NCI-H2081 treated with DMSO at 0.1 percent for 48 hours (cell line): ENCODE results near the gene ARHGEF2.

ENCODE experiments used
- DNase-seq: peaks from one replicate; lab custom pipeline; 2025; lab: John Stamatoyannopoulos, UW

The ARHGEF2 gene

GRCh38 chr1:155971910-155972809 is 6.2 kb downstream of the ARHGEF2 start:
- no peak for DNase-seq

- DNase-seq, result no peak
Observed at GRCh38 chr1:155970531-155971167, 7.7 kb downstream of the ARHGEF2 start.

- no peak for DNase-seq
Observed at GRCh38 chr1:155969377-155969791, 9.0 kb downstream of the ARHGEF2 start.

- no peak for DNase-seq
Observed at GRCh38 chr1:155968670-155969069, 9.7 kb downstream of the ARHGEF2 start.

GRCh38 chr1:155968051-155968400 is 10.3 kb downstream of the ARHGEF2 start:
- DNase-seq, result no peak

GRCh38 chr1:155967341-155968050 is 10.9 kb downstream of the ARHGEF2 start:
- DNase-seq, result no peak

- no peak for DNase-seq
Observed at GRCh38 chr1:155966750-155967149, 11.6 kb downstream of the ARHGEF2 start.

GRCh38 chr1:155966135-155966534 is 12.2 kb downstream of the ARHGEF2 start:
- DNase-seq, result no peak

GRCh38 chr1:155964193-155964592 is 14.2 kb downstream of the ARHGEF2 start:
- DNase-seq, result no peak

- DNase-seq, result no peak
Observed at GRCh38 chr1:155962599-155963211, 15.6 kb downstream of the ARHGEF2 start.

GRCh38 chr1:155961937-155962336 is 16.4 kb downstream of the ARHGEF2 start:
- DNase-seq, result no peak

GRCh38 chr1:155960081-155960745 is 18.1 kb downstream of the ARHGEF2 start:
- DNase-seq, result no peak

- no peak for DNase-seq
Observed at GRCh38 chr1:155957411-155957915, 20.9 kb downstream of the ARHGEF2 start.

- no peak for DNase-seq
Observed at GRCh38 chr1:155954645-155955044, 23.7 kb downstream of the ARHGEF2 start.

- no peak for DNase-seq
Observed at GRCh38 chr1:155952505-155952890, 25.8 kb downstream of the ARHGEF2 start.

- DNase-seq, result no peak
Observed at GRCh38 chr1:155951753-155952504, 26.4 kb downstream of the ARHGEF2 start.

GRCh38 chr1:155950829-155951228 is 27.5 kb downstream of the ARHGEF2 start:
- DNase-seq, result no peak

- DNase-seq, result no peak
Observed at GRCh38 chr1:155947741-155948140, 30.6 kb downstream of the ARHGEF2 start.

GRCh38 chr1:155947292-155947691 is 31.1 kb downstream of the ARHGEF2 start:
- DNase-seq, result no peak

GRCh38 chr1:155946633-155947219 is 31.6 kb downstream of the ARHGEF2 start:
- no peak for DNase-seq

- DNase-seq, result no peak
Observed at GRCh38 chr1:155944444-155944799, 33.9 kb downstream of the ARHGEF2 start.
